ENCODE measurements around the gene USP9X. TPM values are rescaled to one million over a fixed set of nuclear protein-coding genes. Genes with fewer than 3 reads are reported as not detected.

USP9X gene
- total RNA-seq, 1 donor from 2014 or later, result 86.3 TPM

- Mint-ChIP-seq H3K27ac (ENCODE audit: unreplicated experiment) (peak overlapping the region; percentile 74), H3K27me3 (ENCODE audit: low read depth) (no peaks in the 10 kb centered on the region), H3K9me3 (ENCODE audit: low read depth) (peaks cover 3% of the 10 kb centered on the region), H3K4me3 (ENCODE audit: unreplicated experiment) (peak overlapping the region; percentile 72), H3K4me1 (ENCODE audit: low read depth) (peaks cover 34% of the 10 kb centered on the region), H3K36me3 (ENCODE audit: low read depth) (no peaks in the 10 kb centered on the region)
- no peak for TF ChIP-seq CTCF (IDR thresholded peaks at IDR 0.05)
- DNase-seq (ENCODE audit: low spot score), result no peak
Measured at GRCh38 chrX:41086627-41086932, 1.3 kb downstream of the USP9X start.

GRCh38 chrX:41087201-41087600, 2.0 kb downstream of the USP9X start:
- Mint-ChIP-seq H3K9me3 (ENCODE audit: low read depth) (peaks cover 3% of the 10 kb centered on the region), H3K36me3 (ENCODE audit: low read depth) (no peaks in the 10 kb centered on the region), H3K4me3 (ENCODE audit: unreplicated experiment) (peak overlapping the region; percentile 72), H3K27ac (ENCODE audit: unreplicated experiment) (peak overlapping the region; percentile 74), H3K4me1 (ENCODE audit: low read depth) (peaks cover 40% of the 10 kb centered on the region), H3K27me3 (ENCODE audit: low read depth) (no peaks in the 10 kb centered on the region)
- TF ChIP-seq CTCF (IDR thresholded peaks at IDR 0.05), result no peak
- no peak for DNase-seq (ENCODE audit: low spot score)

- Mint-ChIP-seq H3K4me3 (ENCODE audit: unreplicated experiment) (no peak overlapping the region), H3K27me3 (ENCODE audit: low read depth) (no peaks in the 10 kb centered on the region), H3K27ac (ENCODE audit: unreplicated experiment) (peak overlapping the region; percentile 32), H3K9me3 (ENCODE audit: low read depth) (peaks cover 2% of the 10 kb centered on the region), H3K4me1 (ENCODE audit: low read depth) (peaks cover 63% of the 10 kb centered on the region), H3K36me3 (ENCODE audit: low read depth) (no peaks in the 10 kb centered on the region)
- TF ChIP-seq CTCF (IDR thresholded peaks at IDR 0.05), result no peak
- no peak for DNase-seq (ENCODE audit: low spot score)
Measured at GRCh38 chrX:41090568-41091238, 5.5 kb downstream of the USP9X start.

GRCh38 chrX:41092776-41093175, 7.5 kb downstream of the USP9X start:
- peaks cover 80% of the 10 kb centered on the region for H3K4me1 Mint-ChIP-seq (ENCODE audit: low read depth)
- no peak overlapping the region for H3K27ac Mint-ChIP-seq (ENCODE audit: unreplicated experiment)
- H3K9me3 Mint-ChIP-seq (ENCODE audit: low read depth), result peaks cover 2% of the 10 kb centered on the region
- no peak overlapping the region for H3K4me3 Mint-ChIP-seq (ENCODE audit: unreplicated experiment)
- no peak for TF ChIP-seq CTCF (IDR thresholded peaks at IDR 0.05)
- no peaks in the 10 kb centered on the region for H3K36me3 Mint-ChIP-seq (ENCODE audit: low read depth)
- no peaks in the 10 kb centered on the region for H3K27me3 Mint-ChIP-seq (ENCODE audit: low read depth)
- DNase-seq (ENCODE audit: low spot score), result no peak

GRCh38 chrX:41095174-41095573, 9.9 kb downstream of the USP9X start:
- Mint-ChIP-seq H3K4me1 (ENCODE audit: low read depth) (peaks cover 62% of the 10 kb centered on the region), H3K27me3 (ENCODE audit: low read depth) (no peaks in the 10 kb centered on the region), H3K36me3 (ENCODE audit: low read depth) (no peaks in the 10 kb centered on the region), H3K4me3 (ENCODE audit: unreplicated experiment) (no peak overlapping the region), H3K27ac (ENCODE audit: unreplicated experiment) (peak overlapping the region; percentile 15), H3K9me3 (ENCODE audit: low read depth) (peaks cover 2% of the 10 kb centered on the region)
- no peak for DNase-seq (ENCODE audit: low spot score)
- TF ChIP-seq CTCF (IDR thresholded peaks at IDR 0.05), result no peak
